ENCODE measurements around the gene UBE2R2.

UBE2R2 gene

GRCh38 chr9:33924978-33925797 lies 108.2 kb downstream of the UBE2R2 start:
- Histone ChIP-seq H3K4me3 (ENCODE audit: low read length) (no peak overlapping the region), H3K27me3 (ENCODE audit: control insufficient read depth, insufficient read depth, low read length) (no peaks in the 10 kb centered on the region), H3K27ac (ENCODE audit: low read length) (no peak overlapping the region), H3K9ac (ENCODE audit: low read length) (no peak overlapping the region), H3K4me1 (ENCODE audit: control insufficient read depth, low read depth, low read length) (no peaks in the 10 kb centered on the region), H3K9me3 (ENCODE audit: control insufficient read depth, low read depth, low read length) (no peaks in the 10 kb centered on the region), H3K36me3 (ENCODE audit: control insufficient read depth, low read depth, low read length) (peaks cover 89% of the 10 kb centered on the region)

GRCh38 chr9:33926746-33927485 lies 110.0 kb downstream of the UBE2R2 start:
- H3K36me3 ChIP-seq (ENCODE audit: control insufficient read depth, low read depth, low read length) = peaks cover 83% of the 10 kb centered on the region
- H3K4me1 ChIP-seq (ENCODE audit: control insufficient read depth, low read depth, low read length) = no peaks in the 10 kb centered on the region
- no peak overlapping the region for H3K27ac ChIP-seq (ENCODE audit: low read length)
- H3K4me3 ChIP-seq (ENCODE audit: low read length) = no peak overlapping the region
- H3K27me3 ChIP-seq (ENCODE audit: control insufficient read depth, insufficient read depth, low read length) = no peaks in the 10 kb centered on the region
- H3K9ac ChIP-seq (ENCODE audit: low read length) = no peak overlapping the region
- no peaks in the 10 kb centered on the region for H3K9me3 ChIP-seq (ENCODE audit: control insufficient read depth, low read depth, low read length)

GRCh38 chr9:33927694-33928093 lies 110.7 kb downstream of the UBE2R2 start:
- Histone ChIP-seq H3K27me3 (ENCODE audit: control insufficient read depth, insufficient read depth, low read length) (no peaks in the 10 kb centered on the region), H3K9ac (ENCODE audit: low read length) (no peak overlapping the region), H3K36me3 (ENCODE audit: control insufficient read depth, low read depth, low read length) (peaks cover 83% of the 10 kb centered on the region), H3K4me3 (ENCODE audit: low read length) (no peak overlapping the region), H3K9me3 (ENCODE audit: control insufficient read depth, low read depth, low read length) (no peaks in the 10 kb centered on the region), H3K27ac (ENCODE audit: low read length) (no peak overlapping the region), H3K4me1 (ENCODE audit: control insufficient read depth, low read depth, low read length) (no peaks in the 10 kb centered on the region)

- no peaks in the 10 kb centered on the region for H3K9me3 ChIP-seq (ENCODE audit: control insufficient read depth, low read depth, low read length)
- no peak overlapping the region for H3K4me3 ChIP-seq (ENCODE audit: low read length)
- H3K27me3 ChIP-seq (ENCODE audit: control insufficient read depth, insufficient read depth, low read length) = no peaks in the 10 kb centered on the region
- peaks cover 84% of the 10 kb centered on the region for H3K36me3 ChIP-seq (ENCODE audit: control insufficient read depth, low read depth, low read length)
- no peak overlapping the region for H3K9ac ChIP-seq (ENCODE audit: low read length)
- H3K27ac ChIP-seq (ENCODE audit: low read length) = no peak overlapping the region
- peaks cover 10% of the 10 kb centered on the region for H3K4me1 ChIP-seq (ENCODE audit: control insufficient read depth, low read depth, low read length)
Measured at GRCh38 chr9:33931326-33931725, 114.4 kb downstream of the UBE2R2 start.

GRCh38 chr9:33932078-33932807 lies 115.3 kb downstream of the UBE2R2 start:
- Histone ChIP-seq H3K27ac (ENCODE audit: low read length) (no peak overlapping the region), H3K36me3 (ENCODE audit: control insufficient read depth, low read depth, low read length) (peaks cover 79% of the 10 kb centered on the region), H3K4me3 (ENCODE audit: low read length) (no peak overlapping the region), H3K4me1 (ENCODE audit: control insufficient read depth, low read depth, low read length) (peaks cover 10% of the 10 kb centered on the region), H3K9ac (ENCODE audit: low read length) (no peak overlapping the region), H3K27me3 (ENCODE audit: control insufficient read depth, insufficient read depth, low read length) (no peaks in the 10 kb centered on the region), H3K9me3 (ENCODE audit: control insufficient read depth, low read depth, low read length) (no peaks in the 10 kb centered on the region)

- Histone ChIP-seq H3K27me3 (ENCODE audit: control insufficient read depth, insufficient read depth, low read length) (no peaks in the 10 kb centered on the region), H3K9me3 (ENCODE audit: control insufficient read depth, low read depth, low read length) (no peaks in the 10 kb centered on the region), H3K4me1 (ENCODE audit: control insufficient read depth, low read depth, low read length) (peaks cover 10% of the 10 kb centered on the region), H3K27ac (ENCODE audit: low read length) (peak overlapping the region; percentile 34), H3K4me3 (ENCODE audit: low read length) (no peak overlapping the region), H3K9ac (ENCODE audit: low read length) (no peak overlapping the region), H3K36me3 (ENCODE audit: control insufficient read depth, low read depth, low read length) (peaks cover 65% of the 10 kb centered on the region)
Measured at GRCh38 chr9:33934188-33934878, 117.4 kb downstream of the UBE2R2 start.

- peaks cover 64% of the 10 kb centered on the region for H3K36me3 ChIP-seq (ENCODE audit: control insufficient read depth, low read depth, low read length)
Measured at GRCh38 chr9:33939924-33940874, 123.2 kb downstream of the UBE2R2 start.

GRCh38 chr9:33942471-33943083 lies 125.6 kb downstream of the UBE2R2 start:
- no peak overlapping the region for H3K4me3 ChIP-seq (ENCODE audit: low read length)
- H3K36me3 ChIP-seq (ENCODE audit: control insufficient read depth, low read depth, low read length) = peaks cover 67% of the 10 kb centered on the region
- H3K27me3 ChIP-seq (ENCODE audit: control insufficient read depth, insufficient read depth, low read length) = no peaks in the 10 kb centered on the region
- no peaks in the 10 kb centered on the region for H3K4me1 ChIP-seq (ENCODE audit: control insufficient read depth, low read depth, low read length)
- H3K9ac ChIP-seq (ENCODE audit: low read length) = no peak overlapping the region
- H3K9me3 ChIP-seq (ENCODE audit: control insufficient read depth, low read depth, low read length) = no peaks in the 10 kb centered on the region
- H3K27ac ChIP-seq (ENCODE audit: low read length) = no peak overlapping the region

More at GRCh38 chr9:33939924-33940874, 123.2 kb downstream of the UBE2R2 start:
- Histone ChIP-seq H3K27ac (ENCODE audit: low read length) (no peak overlapping the region), H3K4me1 (ENCODE audit: control insufficient read depth, low read depth, low read length) (no peaks in the 10 kb centered on the region), H3K9ac (ENCODE audit: low read length) (no peak overlapping the region), H3K9me3 (ENCODE audit: control insufficient read depth, low read depth, low read length) (no peaks in the 10 kb centered on the region), H3K27me3 (ENCODE audit: control insufficient read depth, insufficient read depth, low read length) (no peaks in the 10 kb centered on the region), H3K4me3 (ENCODE audit: low read length) (no peak overlapping the region)

GRCh38 chr9:33943389-33943788 lies 126.4 kb downstream of the UBE2R2 start:
- Histone ChIP-seq H3K27ac (ENCODE audit: low read length) (no peak overlapping the region), H3K4me1 (ENCODE audit: control insufficient read depth, low read depth, low read length) (no peaks in the 10 kb centered on the region), H3K9ac (ENCODE audit: low read length) (no peak overlapping the region), H3K36me3 (ENCODE audit: control insufficient read depth, low read depth, low read length) (peaks cover 70% of the 10 kb centered on the region), H3K27me3 (ENCODE audit: control insufficient read depth, insufficient read depth, low read length) (no peaks in the 10 kb centered on the region), H3K9me3 (ENCODE audit: control insufficient read depth, low read depth, low read length) (no peaks in the 10 kb centered on the region), H3K4me3 (ENCODE audit: low read length) (no peak overlapping the region)
